ENCODE results near the gene ACTBL2. TPM values are rescaled to one million over a fixed set of nuclear protein-coding genes. Genes with fewer than 3 reads are reported as not detected.

ACTBL2 gene
- total RNA-seq, 1 donor from 2014 or later, result not detected

- H3K4me1 ChIP-seq, result no peaks in the 10 kb centered on the region
- intact Hi-C loops (cut with DNase I), result no loop called here
These were observed 40.4 kb downstream of the ACTBL2 start for GRCh38 chr5:57442080-57442839.

GRCh38 chr5:57441557-57441956 is 41.1 kb downstream of the ACTBL2 start:
- intact Hi-C loops (cut with DNase I), result no loop called here
- ATAC-seq (no peak), DNase-seq (no peak)
- Histone ChIP-seq H3K4me3 (no peak overlapping the region), H3K27ac (no peak overlapping the region), H3K27me3 (no peaks in the 10 kb centered on the region), H3K4me1 (no peaks in the 10 kb centered on the region), H3K36me3 (no peaks in the 10 kb centered on the region), H3K9me3 (no peaks in the 10 kb centered on the region)
- TF ChIP-seq CTCF (IDR thresholded peaks at IDR 0.05), result no peak

More at GRCh38 chr5:57442080-57442839, 40.4 kb downstream of the ACTBL2 start:
- H3K36me3 ChIP-seq, result no peaks in the 10 kb centered on the region
- no peak overlapping the region for H3K4me3 ChIP-seq
- DNase-seq (no peak), ATAC-seq (no peak)
- H3K27ac ChIP-seq, result no peak overlapping the region
- H3K27me3 ChIP-seq, result no peaks in the 10 kb centered on the region
- TF ChIP-seq CTCF (IDR thresholded peaks at IDR 0.05), result no peak
- H3K9me3 ChIP-seq, result no peaks in the 10 kb centered on the region

- DNase-seq (no peak), ATAC-seq (no peak)
- Histone ChIP-seq H3K9me3 (no peaks in the 10 kb centered on the region), H3K4me1 (no peaks in the 10 kb centered on the region), H3K27ac (no peak overlapping the region), H3K4me3 (no peak overlapping the region), H3K36me3 (no peaks in the 10 kb centered on the region), H3K27me3 (no peaks in the 10 kb centered on the region)
- no peak for TF ChIP-seq CTCF (IDR thresholded peaks at IDR 0.05)
- intact Hi-C loops (cut with DNase I), result no loop called here
These were observed 43.0 kb downstream of the ACTBL2 start for GRCh38 chr5:57439601-57440000.

GRCh38 chr5:57437976-57438805 is 44.4 kb downstream of the ACTBL2 start:
- no peak for TF ChIP-seq CTCF (IDR thresholded peaks at IDR 0.05)
- no peak for ATAC-seq
- Histone ChIP-seq H3K36me3 (no peaks in the 10 kb centered on the region), H3K27ac (no peak overlapping the region), H3K4me1 (no peaks in the 10 kb centered on the region), H3K27me3 (no peaks in the 10 kb centered on the region), H3K9me3 (no peaks in the 10 kb centered on the region), H3K4me3 (no peak overlapping the region)
- intact Hi-C loops (cut with DNase I), result no loop called here
- no peak for DNase-seq

- ATAC-seq (no peak), DNase-seq (no peak)
- Histone ChIP-seq H3K27ac (no peak overlapping the region), H3K36me3 (no peaks in the 10 kb centered on the region), H3K27me3 (no peaks in the 10 kb centered on the region), H3K4me3 (no peak overlapping the region), H3K4me1 (no peaks in the 10 kb centered on the region), H3K9me3 (no peaks in the 10 kb centered on the region)
- intact Hi-C loops (cut with DNase I), result no loop called here
- no peak for TF ChIP-seq CTCF (IDR thresholded peaks at IDR 0.05)
These were observed 46.0 kb downstream of the ACTBL2 start for GRCh38 chr5:57436586-57436985.
